Lower leg skin (tissue), 3 donors: ENCODE data around the gene ARPP21.

Experiments
- CTCF ChIP-seq, 3 donors: fragments of 450-650 bp; IDR thresholded peaks; one replicate each; pipeline ENCODE4 v1.5.1; 2016; ENCODE audit warnings: antibody characterized with exemption in 3 of 3, mild to moderate bottlenecking in 3 of 3, moderate library complexity in 2 of 3
- POLR2A ChIP-seq, 2 donors: fragments of 450-650 bp; IDR thresholded peaks; one replicate each; pipeline ENCODE4 v1.6.1; 2016 to 2017; ENCODE audit warnings: antibody characterized with exemption in 2 of 2, mild to moderate bottlenecking in 1 of 2, moderate library complexity in 1 of 2

GRCh38 chr3:35688826-35689225 is 49.5 kb downstream of the ARPP21 start:
- no peak for TF ChIP-seq CTCF (IDR thresholded peaks at IDR 0.05)
- TF ChIP-seq POLR2A (IDR thresholded peaks at IDR 0.05): no peak
